SJCRH30 (cell line): Measurements from ENCODE around the gene NTM. TPM values are rescaled to one million over a fixed set of nuclear protein-coding genes. Genes with fewer than 3 reads are reported as not detected.

Experiments
- DNase-seq, 2 experiments: peaks; one replicate each; pipeline ENCODE4 v3.0.0-alpha.2; 2015 to 2020
- H3K27ac ChIP-seq: fragments of 250-450 bp; sonication (Bioruptor Pico); 2 replicates; pipeline ENCODE4 v1.5.1; 2020; ENCODE audit warnings: mild to moderate bottlenecking, moderate library complexity
- H3K27me3 ChIP-seq: fragments of 250-450 bp; sonication (Bioruptor Pico); 2 replicates; pipeline ENCODE4 v1.5.1; 2020; ENCODE audit warnings: mild to moderate bottlenecking, moderate library complexity
- H3K36me3 ChIP-seq: fragments of 250-450 bp; sonication (Bioruptor Pico); 2 replicates; pipeline ENCODE4 v1.5.1; 2020; ENCODE audit warnings: mild to moderate bottlenecking, moderate library complexity
- H3K4me1 ChIP-seq: fragments of 250-450 bp; sonication (Bioruptor Pico); 2 replicates; pipeline ENCODE4 v1.5.1; 2020; ENCODE audit warnings: mild to moderate bottlenecking, moderate library complexity
- H3K4me3 ChIP-seq: fragments of 250-450 bp; sonication (Bioruptor Pico); 2 replicates; pipeline ENCODE4 v1.5.1; 2020; ENCODE audit warnings: mild to moderate bottlenecking, moderate library complexity
- H3K9me3 ChIP-seq: fragments of 250-450 bp; sonication (Bioruptor Pico); replicated peaks from 2 replicates; pipeline ENCODE4 v1.5.1; 2020; ENCODE audit warnings: mild to moderate bottlenecking, moderate library complexity
- total RNA-seq: library from RNA; depleted of rRNA; stranded (reverse); fragments of >200 nt; shearing (Covaris generic); gene quantifications from 2 replicates; pipeline ENCODE4 v1.2.3, GENCODE V29; 2014

NTM gene
- total RNA-seq, 1 experiment from 2014 or later = not detected

DNA sequence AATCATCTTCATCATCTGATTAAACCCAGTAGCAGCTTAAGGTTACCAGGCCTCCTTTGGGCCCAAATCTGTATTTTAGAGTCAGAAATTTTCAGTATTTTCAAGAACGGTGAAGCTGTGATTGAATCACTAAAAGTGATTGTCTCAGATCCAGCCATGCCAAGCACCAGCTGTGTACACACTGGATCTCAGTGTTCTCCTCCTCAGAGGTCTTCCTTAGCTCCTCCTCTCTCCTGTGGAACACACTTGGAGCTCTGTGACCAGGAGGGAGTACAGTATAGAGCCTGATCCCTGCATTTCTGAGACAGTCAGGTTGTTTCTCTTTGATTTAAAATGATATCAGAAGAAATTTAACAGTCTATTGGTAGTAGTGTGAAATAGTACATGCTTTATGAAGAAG is 401.1 kb downstream of the NTM start:
- H3K4me3 ChIP-seq = no peak overlapping the region
- no peaks in the 10 kb centered on the region for H3K36me3 ChIP-seq
- no peak for DNase-seq
- no peaks in the 10 kb centered on the region for H3K27me3 ChIP-seq
- no peaks in the 10 kb centered on the region for H3K9me3 ChIP-seq
- H3K27ac ChIP-seq = no peak overlapping the region
- H3K4me1 ChIP-seq = no peaks in the 10 kb centered on the region

DNA sequence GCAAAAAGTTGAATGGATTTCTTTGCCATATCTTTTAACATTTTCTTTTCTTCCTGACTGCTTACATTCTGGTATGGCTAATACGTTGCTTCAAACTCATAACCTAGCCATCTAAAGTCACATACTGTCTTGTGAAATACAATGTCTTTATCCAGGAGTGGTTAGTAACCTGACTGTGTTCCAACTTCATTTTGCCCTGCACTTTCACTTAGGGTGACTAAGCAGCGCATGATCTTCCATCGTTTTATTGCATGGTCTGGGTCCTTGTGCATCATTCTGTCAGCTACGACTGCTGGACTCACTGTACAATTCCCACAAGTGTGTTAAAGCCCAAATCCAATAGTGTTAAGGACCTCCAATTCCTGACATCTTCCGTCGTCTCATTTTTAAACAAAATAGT is 403.2 kb downstream of the NTM start:
- Histone ChIP-seq H3K27ac (no peak overlapping the region), H3K36me3 (no peaks in the 10 kb centered on the region), H3K9me3 (no peaks in the 10 kb centered on the region), H3K27me3 (no peaks in the 10 kb centered on the region), H3K4me1 (no peaks in the 10 kb centered on the region), H3K4me3 (no peak overlapping the region)
- DNase-seq = no peak

DNA sequence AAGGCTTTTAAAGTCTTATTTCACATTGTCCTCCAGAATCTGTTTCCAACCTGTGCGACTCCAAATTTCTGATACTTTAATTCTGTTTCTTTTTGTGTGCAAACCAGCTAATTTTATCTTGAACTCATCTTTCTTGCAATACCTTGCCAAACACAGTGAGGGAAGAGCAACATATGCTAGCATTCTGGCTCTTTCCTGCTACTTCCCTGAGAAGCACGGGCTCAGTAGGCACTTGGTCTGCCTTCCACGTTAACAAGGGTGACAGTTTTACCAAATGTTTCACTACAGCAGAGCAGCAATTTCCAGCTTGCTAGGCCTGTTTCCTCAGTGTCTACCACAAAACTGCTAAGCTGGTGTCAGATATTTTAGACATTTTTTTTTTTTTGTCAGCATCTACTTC is 405.8 kb downstream of the NTM start:
- Histone ChIP-seq H3K27ac (no peak overlapping the region), H3K4me1 (no peaks in the 10 kb centered on the region), H3K9me3 (no peaks in the 10 kb centered on the region), H3K27me3 (no peaks in the 10 kb centered on the region), H3K4me3 (no peak overlapping the region), H3K36me3 (no peaks in the 10 kb centered on the region)
- no peak for DNase-seq

DNA sequence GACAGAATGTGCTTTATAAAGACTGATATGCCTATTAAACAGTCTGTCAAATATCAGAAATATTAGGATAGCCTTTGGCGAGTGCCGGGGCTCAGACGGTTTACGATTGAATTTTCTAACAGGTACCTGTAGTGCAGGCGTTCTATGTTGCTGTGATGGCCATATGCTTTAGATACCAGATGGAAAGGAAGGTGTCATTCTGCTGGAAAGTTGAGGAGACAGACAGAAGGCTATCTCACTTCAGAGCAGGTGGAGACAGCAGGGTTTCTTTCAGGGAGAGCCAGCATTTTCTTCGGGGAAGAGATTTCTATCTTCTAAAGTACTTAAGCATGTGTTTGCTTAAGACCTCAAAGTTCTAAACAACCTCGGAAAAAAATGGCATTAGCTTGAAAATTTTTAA is 415.4 kb downstream of the NTM start:
- Histone ChIP-seq H3K4me3 (no peak overlapping the region), H3K27ac (no peak overlapping the region), H3K36me3 (no peaks in the 10 kb centered on the region), H3K27me3 (no peaks in the 10 kb centered on the region), H3K4me1 (no peaks in the 10 kb centered on the region), H3K9me3 (no peaks in the 10 kb centered on the region)
- DNase-seq = no peak

DNA sequence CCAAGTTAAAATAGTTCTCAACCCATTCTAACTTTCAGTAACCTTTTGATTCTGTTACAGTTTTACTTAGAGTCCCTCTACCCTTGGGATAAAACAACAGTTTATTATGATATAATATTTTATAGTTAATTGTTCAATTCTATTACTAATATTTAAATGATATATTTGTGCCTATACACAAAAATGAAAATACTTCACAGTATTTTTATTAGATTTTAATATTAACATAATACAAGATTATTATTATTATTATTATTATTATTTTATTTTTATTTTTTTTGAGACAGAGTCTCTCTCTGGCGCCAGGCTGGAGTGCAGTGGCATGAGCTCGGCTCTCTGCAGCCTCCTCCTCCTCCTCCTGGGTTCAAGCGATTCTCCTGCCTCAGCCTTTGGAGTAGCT is 416.7 kb downstream of the NTM start:
- no peak for DNase-seq
- Histone ChIP-seq H3K36me3 (no peaks in the 10 kb centered on the region), H3K4me1 (no peaks in the 10 kb centered on the region), H3K9me3 (no peaks in the 10 kb centered on the region), H3K27ac (no peak overlapping the region), H3K4me3 (no peak overlapping the region), H3K27me3 (no peaks in the 10 kb centered on the region)

DNA sequence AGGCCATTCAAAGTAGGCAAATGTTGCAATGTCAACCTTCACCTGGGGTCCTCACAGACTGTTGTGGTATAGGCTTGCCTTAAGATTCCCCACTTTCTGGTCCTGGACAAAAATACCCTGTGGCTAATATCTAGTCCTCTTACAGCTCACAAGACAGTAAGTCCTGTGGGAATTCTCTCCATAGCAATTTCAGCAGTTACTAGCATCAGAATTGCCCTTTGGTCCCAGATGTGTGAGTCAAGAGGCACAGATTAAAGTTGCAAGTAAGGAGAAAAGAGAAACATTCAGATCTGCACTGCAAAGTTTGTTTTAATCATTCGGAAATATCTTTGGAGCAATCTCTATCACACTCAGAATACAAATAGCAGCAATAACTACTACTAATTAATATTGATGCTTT is 420.2 kb downstream of the NTM start:
- H3K36me3 ChIP-seq = no peaks in the 10 kb centered on the region
- no peaks in the 10 kb centered on the region for H3K9me3 ChIP-seq
- H3K27me3 ChIP-seq = no peaks in the 10 kb centered on the region
- H3K27ac ChIP-seq = no peak overlapping the region
- H3K4me1 ChIP-seq = no peaks in the 10 kb centered on the region
- no peak overlapping the region for H3K4me3 ChIP-seq
- no peak for DNase-seq

DNA sequence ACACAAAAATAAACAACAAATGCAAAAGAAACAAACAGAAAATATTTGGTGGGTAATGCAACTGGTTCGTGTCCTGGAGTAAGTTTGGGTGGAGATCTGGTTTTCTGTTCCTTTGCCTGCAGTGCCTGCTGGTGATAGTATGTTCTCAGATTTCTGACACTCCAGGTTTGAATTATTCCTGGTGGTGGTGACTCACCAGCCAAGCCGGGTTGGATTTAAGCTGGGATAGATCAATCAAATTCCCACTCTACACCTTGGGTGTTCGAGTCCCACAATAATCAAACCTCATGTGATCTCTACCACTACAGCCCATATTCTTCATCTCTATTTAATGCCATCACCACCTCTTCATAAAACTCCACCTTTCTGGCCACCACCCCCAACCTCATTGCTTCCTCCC is 421.8 kb downstream of the NTM start:
- Histone ChIP-seq H3K4me3 (no peak overlapping the region), H3K9me3 (no peaks in the 10 kb centered on the region), H3K27ac (no peak overlapping the region), H3K36me3 (no peaks in the 10 kb centered on the region), H3K4me1 (no peaks in the 10 kb centered on the region), H3K27me3 (no peaks in the 10 kb centered on the region)
- no peak for DNase-seq

DNA sequence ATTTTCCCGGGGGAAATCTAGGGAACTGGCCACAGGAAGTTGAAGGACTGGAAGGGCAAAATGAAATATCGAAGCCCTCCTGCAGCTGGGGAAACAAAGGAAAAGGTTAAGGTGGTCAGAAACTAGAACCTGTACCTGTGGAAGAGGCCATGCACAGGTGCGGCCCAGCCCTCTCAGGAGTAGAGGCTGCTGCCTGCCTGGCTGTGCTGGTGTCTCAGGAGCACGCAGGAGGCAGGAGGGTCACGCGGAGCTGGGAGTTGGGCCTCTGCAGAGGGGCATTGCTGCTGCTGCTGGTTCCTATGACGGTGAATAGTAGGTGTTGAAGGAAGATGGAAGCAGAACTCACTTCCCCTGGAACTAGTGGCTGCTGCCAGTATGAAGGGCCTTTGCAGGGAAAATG is 425.7 kb downstream of the NTM start:
- DNase-seq = no peak
- Histone ChIP-seq H3K9me3 (no peaks in the 10 kb centered on the region), H3K4me1 (no peaks in the 10 kb centered on the region), H3K4me3 (no peak overlapping the region), H3K27ac (no peak overlapping the region), H3K27me3 (no peaks in the 10 kb centered on the region), H3K36me3 (no peaks in the 10 kb centered on the region)

DNA sequence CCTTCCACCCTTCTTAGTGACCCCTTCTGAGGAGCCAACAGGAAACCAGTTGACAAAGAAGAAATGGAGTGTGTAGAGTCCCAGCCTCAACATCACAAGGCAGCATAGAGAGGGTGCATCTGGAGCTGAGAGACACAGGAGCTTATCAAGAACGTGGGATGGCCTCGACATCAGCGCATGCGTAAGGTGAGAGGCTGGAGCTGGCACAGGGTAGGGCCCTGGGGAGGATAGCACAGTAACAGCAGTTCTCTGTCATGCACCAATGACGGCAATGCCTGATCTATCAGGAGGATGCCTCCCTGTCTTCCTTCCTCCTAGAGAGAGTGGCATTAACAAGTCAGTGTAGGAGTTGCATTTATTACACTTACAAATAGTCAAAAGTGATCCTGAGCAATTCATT is 426.1 kb downstream of the NTM start:
- Histone ChIP-seq H3K4me3 (no peak overlapping the region), H3K27ac (no peak overlapping the region), H3K9me3 (no peaks in the 10 kb centered on the region), H3K4me1 (no peaks in the 10 kb centered on the region), H3K36me3 (no peaks in the 10 kb centered on the region), H3K27me3 (no peaks in the 10 kb centered on the region)
- no peak for DNase-seq

DNA sequence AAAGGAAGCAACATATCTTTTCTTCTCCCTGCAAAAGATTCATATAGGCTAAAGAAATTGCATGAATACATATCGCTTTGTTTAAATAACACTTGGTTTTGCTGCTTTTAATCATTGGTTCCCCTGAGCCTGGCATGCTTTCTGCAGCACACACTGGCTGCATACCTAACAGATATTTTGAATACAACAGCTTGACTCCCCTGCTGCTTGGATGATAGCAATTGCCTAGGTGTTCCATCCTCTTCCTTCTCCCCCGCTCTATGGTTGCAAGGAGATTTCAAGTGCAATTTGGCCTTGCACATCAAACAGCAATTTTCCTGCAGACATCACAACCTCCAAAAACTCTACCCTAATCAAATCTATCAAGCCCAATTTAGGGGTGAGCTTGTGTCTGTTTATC is 430.0 kb downstream of the NTM start:
- Histone ChIP-seq H3K4me1 (no peaks in the 10 kb centered on the region), H3K27ac (no peak overlapping the region), H3K9me3 (no peaks in the 10 kb centered on the region), H3K36me3 (no peaks in the 10 kb centered on the region), H3K4me3 (no peak overlapping the region), H3K27me3 (no peaks in the 10 kb centered on the region; the same call in 1 of the 2 replicates)
- no peak for DNase-seq

DNA sequence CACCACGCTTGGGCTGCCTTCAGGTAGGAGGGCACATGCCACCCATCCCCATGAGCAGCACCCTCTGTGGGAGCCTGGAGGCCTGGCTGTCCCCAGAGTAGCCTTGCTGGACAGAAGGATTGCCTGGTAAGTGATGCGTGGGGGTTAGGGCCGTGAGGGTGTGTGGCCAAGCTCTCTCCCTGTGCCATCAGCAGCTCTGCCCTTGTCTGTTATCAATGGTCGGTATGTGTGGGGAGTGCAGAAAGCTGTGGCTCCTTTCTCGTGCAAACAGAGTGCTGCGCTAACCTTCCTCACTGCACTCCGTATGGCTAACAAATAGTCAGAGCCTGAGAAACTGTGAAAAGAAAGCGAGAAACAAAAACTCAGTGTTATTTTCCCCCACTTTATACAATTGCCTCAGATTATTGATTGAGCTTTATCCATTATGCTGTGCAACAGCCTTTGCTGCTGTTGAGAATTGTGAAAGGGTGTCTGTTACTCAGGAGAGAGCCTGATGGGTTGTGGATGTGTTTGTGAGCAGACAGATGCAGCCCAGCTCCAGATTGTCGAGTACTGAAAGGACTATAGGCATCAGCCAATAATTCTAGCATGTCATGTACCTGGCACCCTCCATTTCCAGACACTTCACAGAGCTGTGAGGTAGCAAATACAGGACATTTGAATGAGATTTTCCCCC is 432.2 kb downstream of the NTM start:
- DNase-seq = no peak
- no peaks in the 10 kb centered on the region; the same call in 1 of the 2 replicates for H3K27me3 ChIP-seq
- no peak overlapping the region for H3K4me3 ChIP-seq
- H3K4me1 ChIP-seq = no peaks in the 10 kb centered on the region
- no peaks in the 10 kb centered on the region for H3K9me3 ChIP-seq
- no peak overlapping the region for H3K27ac ChIP-seq
- no peaks in the 10 kb centered on the region for H3K36me3 ChIP-seq

DNA sequence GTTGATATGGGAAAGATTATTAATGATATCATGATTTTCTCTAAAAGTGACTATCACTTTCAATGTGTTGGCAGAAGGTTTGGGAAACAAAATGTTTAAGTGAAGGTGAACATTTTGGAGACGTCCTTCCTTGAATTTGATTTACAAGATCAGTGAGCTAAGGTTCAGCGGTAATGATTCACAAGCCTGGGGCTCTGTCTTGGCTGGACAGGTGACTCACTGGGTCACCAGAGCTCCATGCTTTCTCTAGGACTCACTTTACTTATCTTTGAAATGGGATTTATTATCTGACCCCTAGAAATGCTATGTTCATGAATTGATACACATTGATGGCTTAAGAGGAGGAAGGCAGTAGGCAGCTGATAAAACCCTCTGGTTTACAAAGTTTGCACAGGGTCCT is 437.5 kb downstream of the NTM start:
- no peaks in the 10 kb centered on the region; the same call in 1 of the 2 replicates for H3K27me3 ChIP-seq
- H3K36me3 ChIP-seq = no peaks in the 10 kb centered on the region
- H3K9me3 ChIP-seq = no peaks in the 10 kb centered on the region
- no peak overlapping the region for H3K4me3 ChIP-seq
- DNase-seq = no peak
- H3K27ac ChIP-seq = no peak overlapping the region
- no peaks in the 10 kb centered on the region for H3K4me1 ChIP-seq

DNA sequence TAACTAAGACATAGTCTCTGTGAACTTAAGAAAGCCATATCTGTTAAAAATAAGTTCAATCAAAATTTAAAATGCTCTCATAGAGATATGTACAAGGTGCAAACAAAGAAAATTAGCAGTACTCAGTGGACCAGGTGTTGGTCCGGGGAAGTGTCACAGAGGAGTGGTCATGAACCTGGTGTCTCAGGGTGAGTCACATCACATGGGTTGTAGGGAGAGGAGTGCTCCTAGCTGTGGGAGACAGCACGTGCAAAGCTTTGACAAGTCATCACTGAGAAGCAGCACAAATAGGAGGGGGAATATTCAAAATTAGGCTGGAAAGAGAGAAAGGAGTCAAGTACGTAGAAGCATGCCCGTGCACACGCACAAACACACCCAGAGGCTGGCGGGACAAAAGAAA is 438.1 kb downstream of the NTM start:
- Histone ChIP-seq H3K36me3 (no peaks in the 10 kb centered on the region), H3K4me3 (no peak overlapping the region), H3K4me1 (no peaks in the 10 kb centered on the region), H3K27ac (no peak overlapping the region), H3K27me3 (no peaks in the 10 kb centered on the region; the same call in 1 of the 2 replicates), H3K9me3 (no peaks in the 10 kb centered on the region)
- no peak for DNase-seq

DNA sequence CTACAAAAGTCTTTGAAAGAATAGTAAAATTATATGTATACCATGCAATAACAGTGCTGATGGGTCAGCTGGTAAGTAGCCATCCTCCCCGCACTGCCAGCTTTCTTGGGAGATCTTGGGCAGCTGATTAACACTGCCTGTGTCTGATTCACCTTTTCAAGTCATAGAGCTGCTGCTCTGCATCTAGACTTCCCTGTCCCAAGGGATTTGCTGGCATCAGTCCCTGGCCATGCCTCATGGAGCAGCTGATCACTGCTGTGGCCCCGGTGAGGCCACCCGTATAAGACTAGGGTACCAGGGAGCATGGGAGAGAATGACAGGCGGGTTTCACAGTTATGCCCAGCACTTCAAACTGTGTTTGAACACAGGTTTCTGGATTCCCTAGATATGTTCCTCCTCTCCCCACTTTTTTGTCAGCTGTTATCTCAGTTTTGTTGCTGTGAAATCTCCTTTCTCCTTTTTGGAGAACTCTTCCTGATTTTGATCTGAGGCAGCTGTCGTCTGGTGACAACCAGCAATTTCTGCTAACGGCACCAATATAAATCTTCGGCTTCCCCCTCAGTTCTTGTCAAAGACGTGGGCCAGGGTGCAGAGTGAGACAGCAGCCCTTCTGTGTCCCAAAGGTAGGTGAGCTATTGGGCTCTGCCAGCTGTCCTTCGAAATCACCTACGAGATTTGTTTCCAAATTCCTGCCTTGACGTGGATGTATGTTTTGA is 438.9 kb downstream of the NTM start:
- H3K27ac ChIP-seq = no peak overlapping the region
- H3K27me3 ChIP-seq = no peaks in the 10 kb centered on the region; the same call in 1 of the 2 replicates
- H3K9me3 ChIP-seq = no peaks in the 10 kb centered on the region
- no peak overlapping the region for H3K4me3 ChIP-seq
- H3K36me3 ChIP-seq = no peaks in the 10 kb centered on the region
- DNase-seq = peak in 1 of 2 experiments; percentile 1
- H3K4me1 ChIP-seq = no peaks in the 10 kb centered on the region

DNA sequence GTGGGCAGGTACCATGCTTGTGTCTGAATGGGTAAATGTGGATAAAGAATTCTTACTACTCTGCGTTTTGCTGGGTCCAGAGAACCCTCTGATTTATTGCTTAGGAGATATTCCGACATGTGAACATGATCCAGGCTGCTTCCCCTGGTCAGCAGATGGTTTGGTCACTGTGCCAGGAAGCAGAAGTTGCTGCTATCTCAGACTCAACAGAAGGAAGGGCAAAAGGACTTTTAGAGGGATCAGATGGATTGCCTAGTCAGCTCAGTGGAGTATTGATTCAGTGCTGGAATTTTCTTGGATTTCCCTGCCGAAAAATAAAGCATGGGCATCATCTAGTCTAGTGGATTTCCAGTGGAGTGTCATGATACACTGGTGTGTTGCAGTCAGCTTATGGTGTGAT is 440.1 kb downstream of the NTM start:
- no peak for DNase-seq
- no peak overlapping the region for H3K4me3 ChIP-seq
- no peaks in the 10 kb centered on the region for H3K4me1 ChIP-seq
- H3K27me3 ChIP-seq = no peaks in the 10 kb centered on the region
- no peak overlapping the region for H3K27ac ChIP-seq
- H3K9me3 ChIP-seq = no peaks in the 10 kb centered on the region
- H3K36me3 ChIP-seq = no peaks in the 10 kb centered on the region

DNA sequence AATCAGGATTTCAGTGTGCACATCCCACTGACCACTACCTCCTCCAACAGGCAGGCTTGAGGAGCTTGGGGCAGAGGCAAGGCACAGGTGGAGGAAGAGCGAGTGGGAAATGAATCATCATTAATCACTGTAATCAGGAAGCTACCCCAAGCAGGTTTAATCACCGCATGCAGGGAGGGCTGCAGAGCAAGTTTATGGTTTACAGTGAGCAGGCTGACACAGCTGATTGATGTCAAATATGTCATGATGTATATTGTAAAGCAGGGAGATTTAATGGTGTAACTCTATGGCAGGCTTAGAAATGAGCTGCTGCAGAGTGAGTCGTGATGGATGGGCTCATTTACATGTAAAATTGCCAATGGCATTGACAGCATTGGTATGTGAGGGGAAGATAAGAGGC is 441.0 kb downstream of the NTM start:
- no peaks in the 10 kb centered on the region for H3K4me1 ChIP-seq
- no peak overlapping the region for H3K4me3 ChIP-seq
- H3K27ac ChIP-seq = no peak overlapping the region
- no peaks in the 10 kb centered on the region for H3K9me3 ChIP-seq
- H3K27me3 ChIP-seq = no peaks in the 10 kb centered on the region
- no peaks in the 10 kb centered on the region for H3K36me3 ChIP-seq
- DNase-seq = no peak
